Left ventricle myocardium inferior (tissue), 1 donor: ENCODE results near the gene EPHA2. TPM values are rescaled to one million over a fixed set of nuclear protein-coding genes. Genes with fewer than 3 reads are reported as not detected.
A peak's percentile ranks its signal among the peaks of the same experiment; 100 is the strongest.

Experiments
- DNase-seq: peaks from one replicate; pipeline ENCODE4 v3.0.0-alpha.2; 2020
- H3K27ac ChIP-seq: fragments of 200-600 bp; replicated peaks from 2 replicates; pipeline ENCODE4 v1.8.0; 2021
- H3K27me3 ChIP-seq: fragments of 200-600 bp; 2 replicates; pipeline ENCODE4 v1.8.0; 2021; ENCODE audit warnings: low read depth
- H3K36me3 ChIP-seq: fragments of 200-600 bp; 2 replicates; pipeline ENCODE4 v1.8.0; 2021
- H3K4me1 ChIP-seq: fragments of 200-600 bp; 2 replicates; pipeline ENCODE4 v1.8.0; 2021
- H3K4me3 ChIP-seq: fragments of 200-600 bp; 2 replicates; pipeline ENCODE4 v1.8.0; 2021; ENCODE audit warnings: mild to moderate bottlenecking, moderate library complexity
- H3K9me3 ChIP-seq: fragments of 200-600 bp; replicated peaks from 2 replicates; pipeline ENCODE4 v1.8.0; 2021
- CTCF ChIP-seq: fragments of 200-600 bp; IDR thresholded peaks from 2 replicates; pipeline ENCODE4 v1.8.0; 2021; ENCODE audit warnings: antibody characterized with exemption, mild to moderate bottlenecking, borderline replicate concordance
- intact Hi-C: fragments of 100-400 bp; cut with micrococcal nuclease; formaldehyde crosslinking; loops from one replicate; pipeline ENCODE4 v1.11.0; 2022
- total RNA-seq: library from RNA; stranded (reverse); fragmentation: NEBNext Ultra II Directional; extraction: Animal tissue kit (Norgen Biotek cat#: 25700); gene quantifications from one replicate; pipeline ENCODE4 v1.2.1, GENCODE V29; 2021
- donor health status: DM: no; HTN: yes; CAD: no; lungs with severe emphysema.

Gene EPHA2
- total RNA-seq, 1 donor from 2014 or later: 9.6 TPM

GRCh38 chr1:16094453-16095158 lies 61.3 kb downstream of the EPHA2 start:
- Histone ChIP-seq H3K9me3 (no peaks in the 10 kb centered on the region), H3K4me1 (no peaks in the 10 kb centered on the region), H3K27me3 (no peaks in the 10 kb centered on the region), H3K4me3 (no peak overlapping the region), H3K27ac (no peak overlapping the region), H3K36me3 (no peaks in the 10 kb centered on the region)
- intact Hi-C loops: no loop called here
- no peak for TF ChIP-seq CTCF
- DNase-seq: no peak

- Histone ChIP-seq H3K27ac (no peak overlapping the region), H3K9me3 (no peaks in the 10 kb centered on the region), H3K4me1 (peaks cover 7% of the 10 kb centered on the region), H3K4me3 (no peak overlapping the region), H3K36me3 (no peaks in the 10 kb centered on the region), H3K27me3 (no peaks in the 10 kb centered on the region)
- TF ChIP-seq CTCF: no peak
- intact Hi-C loops: no loop called here
- no peak for DNase-seq
Measured at GRCh38 chr1:16093611-16094010, 62.3 kb downstream of the EPHA2 start.

- H3K4me1 ChIP-seq: peaks cover 13% of the 10 kb centered on the region
- intact Hi-C loops: no loop called here
- no peak for DNase-seq
Measured at GRCh38 chr1:16092923-16093511, 62.9 kb downstream of the EPHA2 start.

GRCh38 chr1:16092097-16092922 lies 63.6 kb downstream of the EPHA2 start:
- no peaks in the 10 kb centered on the region for H3K9me3 ChIP-seq
- no peak overlapping the region for H3K27ac ChIP-seq
- H3K4me1 ChIP-seq: peaks cover 17% of the 10 kb centered on the region
- intact Hi-C loops: no loop called here
- H3K4me3 ChIP-seq: no peak overlapping the region
- no peak for TF ChIP-seq CTCF
- DNase-seq: no peak
- H3K27me3 ChIP-seq: no peaks in the 10 kb centered on the region
- H3K36me3 ChIP-seq: no peaks in the 10 kb centered on the region

More at GRCh38 chr1:16092923-16093511, 62.9 kb downstream of the EPHA2 start:
- H3K27me3 ChIP-seq: no peaks in the 10 kb centered on the region
- TF ChIP-seq CTCF: no peak
- no peak overlapping the region for H3K4me3 ChIP-seq
- H3K36me3 ChIP-seq: no peaks in the 10 kb centered on the region
- no peak overlapping the region for H3K27ac ChIP-seq
- no peaks in the 10 kb centered on the region for H3K9me3 ChIP-seq

GRCh38 chr1:16091296-16091695 lies 64.6 kb downstream of the EPHA2 start:
- TF ChIP-seq CTCF: no peak
- Histone ChIP-seq H3K27ac (no peak overlapping the region), H3K4me1 (peaks cover 17% of the 10 kb centered on the region), H3K9me3 (no peaks in the 10 kb centered on the region), H3K27me3 (no peaks in the 10 kb centered on the region), H3K4me3 (no peak overlapping the region), H3K36me3 (no peaks in the 10 kb centered on the region)
- intact Hi-C loops: no loop called here
- DNase-seq: peak; percentile 1
